Measurements from ENCODE around the gene MAST2. TPM values are rescaled to one million over a fixed set of nuclear protein-coding genes. Genes with fewer than 3 reads are reported as not detected.
A peak's percentile ranks its signal among the peaks of the same experiment; 100 is the strongest.

The MAST2 gene
- total RNA-seq, 3 donors from 2014 or later: 90.0 to 158 (median 100.0) TPM

DNA sequence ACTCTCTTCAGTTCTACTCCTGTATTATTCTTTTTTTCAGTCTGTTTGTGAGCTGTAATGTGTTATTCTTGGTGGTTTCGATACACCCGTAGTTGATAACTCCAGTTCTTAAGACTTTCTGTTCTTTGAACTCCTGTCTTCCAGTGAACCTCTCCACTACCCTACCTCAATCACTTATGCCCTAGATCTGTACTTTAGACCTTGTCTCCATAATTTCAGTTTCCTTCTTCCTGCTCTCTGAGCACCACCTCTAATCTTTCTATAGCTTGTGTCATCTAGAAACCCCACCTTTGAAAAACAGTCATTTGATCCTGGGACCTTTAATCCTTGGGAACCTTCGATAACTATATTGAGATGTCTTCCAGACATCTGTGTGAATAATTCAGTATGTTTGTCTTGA, 169.7 kb downstream of the MAST2 start:
- peaks cover 32% of the 10 kb centered on the region for H3K4me1 ChIP-seq (ENCODE audit: low read depth)
- no peak overlapping the region for H3K4me3 ChIP-seq
- no peaks in the 10 kb centered on the region for H3K9me3 ChIP-seq
- DNase-seq (no peak), ATAC-seq (peak; percentile 77)
- TF ChIP-seq, protein P1, sequence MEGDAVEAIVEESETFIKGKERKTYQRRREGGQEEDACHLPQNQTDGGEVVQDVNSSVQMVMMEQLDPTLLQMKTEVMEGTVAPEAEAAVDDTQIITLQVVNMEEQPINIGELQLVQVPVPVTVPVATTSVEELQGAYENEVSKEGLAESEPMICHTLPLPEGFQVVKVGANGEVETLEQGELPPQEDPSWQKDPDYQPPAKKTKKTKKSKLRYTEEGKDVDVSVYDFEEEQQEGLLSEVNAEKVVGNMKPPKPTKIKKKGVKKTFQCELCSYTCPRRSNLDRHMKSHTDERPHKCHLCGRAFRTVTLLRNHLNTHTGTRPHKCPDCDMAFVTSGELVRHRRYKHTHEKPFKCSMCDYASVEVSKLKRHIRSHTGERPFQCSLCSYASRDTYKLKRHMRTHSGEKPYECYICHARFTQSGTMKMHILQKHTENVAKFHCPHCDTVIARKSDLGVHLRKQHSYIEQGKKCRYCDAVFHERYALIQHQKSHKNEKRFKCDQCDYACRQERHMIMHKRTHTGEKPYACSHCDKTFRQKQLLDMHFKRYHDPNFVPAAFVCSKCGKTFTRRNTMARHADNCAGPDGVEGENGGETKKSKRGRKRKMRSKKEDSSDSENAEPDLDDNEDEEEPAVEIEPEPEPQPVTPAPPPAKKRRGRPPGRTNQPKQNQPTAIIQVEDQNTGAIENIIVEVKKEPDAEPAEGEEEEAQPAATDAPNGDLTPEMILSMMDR (IDR thresholded peaks at IDR 0.05): no peak
- intact Hi-C loops (cut with DNase I, micrococcal nuclease): no loop called here
- no peaks in the 10 kb centered on the region for H3K36me3 ChIP-seq (ENCODE audit: low read depth)

DNA sequence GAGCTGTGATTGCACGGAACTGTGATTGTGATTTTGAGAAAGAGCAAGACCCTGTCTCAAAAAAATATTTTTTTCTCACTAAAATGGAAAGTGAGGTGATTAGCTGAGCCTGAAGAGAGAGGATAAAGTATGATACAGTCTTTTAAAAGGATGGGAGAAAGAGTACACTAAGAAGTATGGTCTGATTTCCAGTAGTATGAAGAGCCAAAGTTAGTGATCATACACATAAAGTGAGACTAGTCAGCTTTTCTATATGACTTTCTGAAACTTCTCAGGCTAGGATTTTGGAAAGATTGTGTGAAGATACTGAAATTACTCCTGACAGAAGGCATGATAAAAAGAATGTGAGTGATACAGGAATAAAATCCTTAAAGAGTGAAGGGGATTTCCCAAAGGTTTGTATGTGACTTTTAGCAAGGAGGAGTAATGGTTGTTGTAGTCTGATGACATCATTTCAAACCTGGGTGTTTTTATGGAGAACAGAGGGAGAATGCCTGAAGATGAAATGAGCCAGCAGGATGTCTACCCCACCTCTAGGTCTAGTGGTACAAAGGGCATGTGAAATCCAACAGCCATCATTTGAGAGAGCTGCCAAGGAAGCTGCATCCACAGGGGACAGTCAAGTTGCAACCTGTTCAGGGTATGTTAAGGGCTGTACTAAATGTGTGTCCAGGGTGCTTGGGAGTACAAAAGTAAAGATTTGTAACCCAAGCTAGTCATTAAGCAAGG, 171.3 kb downstream of the MAST2 start:
- peak in 1 of 3 donors; percentile 66 for DNase-seq
- intact Hi-C loops (cut with DNase I, micrococcal nuclease): loop anchor here in 1 of 2 donors (5.0 kb wide), 1 partner anchor 62 kb away; no protein-coding TSS in a partner anchor

DNA sequence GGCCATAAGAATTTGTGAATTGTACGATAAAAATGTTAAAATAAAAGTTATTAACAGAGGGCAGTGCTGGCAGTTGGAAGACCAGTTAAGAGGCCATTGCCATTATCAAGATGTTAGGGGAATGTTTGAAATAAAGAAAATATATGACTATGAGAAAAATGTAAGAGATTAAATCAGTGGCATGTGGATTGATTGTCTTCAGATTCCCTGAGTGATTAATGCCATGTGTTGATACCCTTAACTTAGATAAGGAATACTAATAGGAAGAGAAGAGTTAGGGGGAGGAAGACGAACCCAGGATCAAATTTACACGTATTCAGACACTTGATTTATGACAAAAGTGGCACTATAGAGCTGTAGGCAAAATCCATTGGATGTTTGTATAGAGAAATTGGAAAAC, 173.2 kb downstream of the MAST2 start:
- Histone ChIP-seq H3K9me3 (peaks cover 4% of the 10 kb centered on the region), H3K36me3 (ENCODE audit: low read depth) (no peaks in the 10 kb centered on the region), H3K4me3 (no peak overlapping the region), H3K4me1 (ENCODE audit: low read depth) (peaks cover 39% of the 10 kb centered on the region)
- ATAC-seq (no peak), DNase-seq (no peak)
- TF ChIP-seq, protein P1 (IDR thresholded peaks at IDR 0.05): no peak
- intact Hi-C loops (cut with DNase I, micrococcal nuclease): loop anchor here in 1 of 2 donors (5.0 kb wide), 1 partner anchor 64 kb away; no protein-coding TSS in a partner anchor

More for the DNA sequence above, 171.3 kb downstream of the MAST2 start:
- Histone ChIP-seq H3K9me3 (no peaks in the 10 kb centered on the region), H3K4me3 (no peak overlapping the region), H3K36me3 (ENCODE audit: low read depth) (no peaks in the 10 kb centered on the region), H3K4me1 (ENCODE audit: low read depth) (peaks cover 46% of the 10 kb centered on the region)
- peak; percentile 61 for ATAC-seq
- TF ChIP-seq, protein P1 (IDR thresholded peaks at IDR 0.05): no peak

DNA sequence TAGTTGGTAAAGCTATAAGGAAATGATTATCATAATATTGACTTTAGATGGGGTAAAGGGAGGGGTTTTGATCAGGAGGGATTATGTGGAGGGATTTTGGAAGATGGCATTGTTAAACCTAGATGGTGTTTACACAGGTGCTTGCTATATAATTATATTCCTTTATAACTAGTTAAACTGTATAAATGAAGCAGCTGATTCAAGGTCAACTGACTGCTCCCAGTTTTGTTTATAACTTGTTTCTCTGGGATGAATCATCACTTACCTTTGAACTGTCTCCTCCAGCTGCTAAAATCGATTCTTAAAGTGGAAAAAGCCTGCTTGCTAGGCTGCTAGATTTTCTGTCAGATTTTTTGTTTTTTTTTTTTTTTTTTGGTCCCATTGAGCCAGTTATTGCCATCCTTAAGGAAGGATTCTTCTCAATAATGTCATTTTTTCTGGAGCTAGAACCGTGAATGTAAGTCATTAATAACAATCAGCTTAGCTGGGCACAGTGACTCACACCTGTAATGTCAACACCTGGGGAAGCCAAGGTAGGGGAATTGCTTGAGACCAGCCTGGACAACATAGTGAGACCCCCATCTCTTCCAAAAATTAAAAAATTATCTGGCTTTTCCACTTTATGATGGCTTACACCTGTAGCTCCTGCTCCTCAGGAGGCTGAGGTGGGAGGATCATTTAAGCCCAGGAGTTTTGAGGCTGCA, 175.8 kb downstream of the MAST2 start:
- DNase-seq (no peak), ATAC-seq (peak; percentile 78)
- intact Hi-C loops (cut with DNase I, micrococcal nuclease): loop anchor here in 1 of 2 donors (5.0 kb wide), 1 partner anchor 67 kb away; no protein-coding TSS in a partner anchor
- H3K4me1 ChIP-seq (ENCODE audit: low read depth): peaks cover 32% of the 10 kb centered on the region
- H3K36me3 ChIP-seq (ENCODE audit: low read depth): no peaks in the 10 kb centered on the region
- TF ChIP-seq, protein P1 (IDR thresholded peaks at IDR 0.05): no peak
- no peak overlapping the region for H3K4me3 ChIP-seq
- peaks cover 4% of the 10 kb centered on the region for H3K9me3 ChIP-seq

DNA sequence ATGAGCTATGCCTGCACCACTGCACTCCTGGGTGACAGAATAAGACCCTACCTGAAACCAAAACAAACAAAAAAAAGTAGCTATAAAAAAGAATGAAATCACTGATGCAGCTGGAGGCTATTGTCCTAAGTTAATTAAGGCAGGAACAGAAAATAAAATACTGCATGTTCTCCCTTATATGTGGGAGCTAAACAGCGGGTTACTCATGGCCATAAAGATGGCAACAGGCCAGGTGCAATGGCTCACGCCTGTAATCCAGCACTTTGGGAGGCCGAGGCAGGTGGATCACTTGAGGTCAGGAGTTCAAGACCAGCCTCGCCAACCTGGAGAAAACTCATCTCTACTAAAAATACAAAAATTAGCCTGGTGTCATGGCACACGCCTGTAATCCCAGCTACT, 176.4 kb downstream of the MAST2 start:
- TF ChIP-seq, protein P1 (IDR thresholded peaks at IDR 0.05): no peak
- no peak overlapping the region for H3K4me3 ChIP-seq
- H3K4me1 ChIP-seq (ENCODE audit: low read depth): peaks cover 28% of the 10 kb centered on the region
- H3K9me3 ChIP-seq: peaks cover 4% of the 10 kb centered on the region
- DNase-seq (peak in 2 of 3 donors; percentile 57 to 58), ATAC-seq (peak; percentile 52)
- no peaks in the 10 kb centered on the region for H3K36me3 ChIP-seq (ENCODE audit: low read depth)
- intact Hi-C loops (cut with DNase I, micrococcal nuclease): loop anchor here in 1 of 2 donors (5.0 kb wide), 1 partner anchor 67 kb away; no protein-coding TSS in a partner anchor
